Mammary epithelial cell (primary cell): ENCODE results near the gene NEU4.

Experiments
- CTCF ChIP-seq, 2 donors: IDR thresholded peaks in 1 of 2; conservative IDR thresholded peaks in 1 of 2; 2 replicates each; pipeline ENCODE4 v1.5.1; 2011 to 2012; ENCODE audit warnings: inconsistent platforms in 2 of 2, low read length in 2 of 2, mild to moderate bottlenecking in 2 of 2, control low read depth in 1 of 2, low read depth in 1 of 2; ENCODE audit not compliant: insufficient read depth in 1 of 2; ENCODE audit errors: extremely low read depth in 1 of 2
- EZH2 ChIP-seq: IDR thresholded peaks from 2 replicates; pipeline ENCODE4 v1.6.1; 2012; ENCODE audit warnings: low read length, inconsistent platforms, borderline replicate concordance

- TF ChIP-seq CTCF (conservative IDR thresholded peaks at IDR 0.05 in 1 of 2, IDR thresholded peaks at IDR 0.05 in 1 of 2; ENCODE audit: extremely low read depth in 1 of 2, insufficient read depth in 1 of 2, low read depth in 1 of 2, low read length in 2 of 2): no peak
- TF ChIP-seq EZH2: no peak
Observed at GRCh38 chr2:241773511-241774418, 35.2 kb upstream of the NEU4 start.
